ENCODE measurements around the gene ANKRD42. TPM values are rescaled to one million over a fixed set of nuclear protein-coding genes. Genes with fewer than 3 reads are reported as not detected.

ANKRD42 gene
- polyA plus RNA-seq, 6 donors from 2014 or later, result 6.1 to 12.7 (median 7.5) TPM

DNA sequence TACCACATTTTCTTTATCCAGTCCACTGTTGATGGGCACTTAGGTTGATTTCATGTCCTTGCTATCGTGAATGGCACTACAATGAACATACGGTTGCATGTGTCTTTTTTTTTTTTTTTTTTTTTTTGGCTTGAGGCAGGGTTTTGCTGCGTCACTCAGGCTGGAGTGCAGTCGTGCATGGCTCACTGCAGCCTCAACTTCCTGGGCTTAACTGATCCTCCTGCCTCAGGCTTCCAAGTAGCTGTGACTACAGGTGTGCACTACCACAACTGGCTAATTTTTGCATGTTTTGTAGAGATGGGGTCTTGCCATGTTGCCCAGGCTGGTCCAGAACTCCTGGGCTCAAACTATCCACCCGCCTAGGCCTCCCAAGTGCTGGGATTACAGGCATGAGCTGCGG is 94.1 kb downstream of the ANKRD42 start:
- no peaks in the 10 kb centered on the region for H3K36me3 Mint-ChIP-seq
- peak overlapping the region in 2 of 8 donors; percentile 32 to 41 for H3K4me3 Mint-ChIP-seq
- peaks cover 20 to 44% (median 28%) of the 10 kb centered on the region in 3 donors for H3K4me1 Mint-ChIP-seq
- no peaks in the 10 kb centered on the region for H3K27me3 Mint-ChIP-seq
- H3K27ac Mint-ChIP-seq, result no peak overlapping the region
- DNase-seq (no peak), ATAC-seq (ENCODE audit: low read depth in 2 of 2) (no peak)
- no peaks in the 10 kb centered on the region for H3K9me3 Mint-ChIP-seq

DNA sequence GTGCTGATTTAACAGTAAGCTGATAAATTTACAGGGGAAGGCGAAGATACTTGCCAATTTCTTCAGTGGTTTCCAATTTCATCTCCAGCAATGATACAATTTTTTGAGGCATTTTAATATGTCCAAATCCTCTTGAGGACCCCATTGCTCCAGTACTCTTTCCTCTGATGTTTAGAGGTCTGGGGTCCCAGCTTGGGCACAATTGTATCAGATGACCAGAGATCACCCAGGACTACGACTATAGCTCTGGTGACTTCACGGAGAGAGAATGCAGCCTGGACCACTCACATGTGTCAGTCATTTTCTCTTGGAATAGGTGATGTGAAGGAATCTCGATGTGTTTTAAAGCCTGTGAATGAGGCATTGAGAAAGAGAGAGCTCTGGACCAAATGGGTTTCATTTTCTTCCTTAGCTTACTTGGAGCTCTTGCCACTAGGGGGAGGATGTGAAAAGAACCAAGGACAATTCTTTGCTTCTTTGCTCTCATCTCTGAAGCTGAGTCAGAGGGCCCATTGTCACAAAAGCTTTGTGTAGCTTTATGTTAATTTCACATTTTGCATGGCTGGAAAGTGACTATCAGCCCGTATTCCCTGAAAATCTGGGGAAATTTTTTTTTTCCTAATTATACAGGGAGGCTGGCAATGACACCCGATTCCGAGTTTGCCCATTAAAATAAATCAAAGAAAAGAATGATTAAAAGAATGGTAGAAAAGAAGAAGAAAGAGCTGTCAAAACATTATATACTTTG is 99.4 kb downstream of the ANKRD42 start:
- ATAC-seq (ENCODE audit: low read depth in 2 of 2) (peak; percentile 60 to 74), DNase-seq (peak; percentile 30)
- Mint-ChIP-seq H3K27ac (peak overlapping the region in 2 of 6 donors; percentile 85 to 86), H3K4me1 (peaks cover 7 to 13% (median 12%) of the 10 kb centered on the region in 3 donors), H3K36me3 (no peaks in the 10 kb centered on the region), H3K27me3 (peaks cover 0 to 3% (median 0%) of the 10 kb centered on the region in 3 donors), H3K9me3 (no peaks in the 10 kb centered on the region), H3K4me3 (peak overlapping the region in 4 of 8 donors; percentile 13 to 57 (median 30))

DNA sequence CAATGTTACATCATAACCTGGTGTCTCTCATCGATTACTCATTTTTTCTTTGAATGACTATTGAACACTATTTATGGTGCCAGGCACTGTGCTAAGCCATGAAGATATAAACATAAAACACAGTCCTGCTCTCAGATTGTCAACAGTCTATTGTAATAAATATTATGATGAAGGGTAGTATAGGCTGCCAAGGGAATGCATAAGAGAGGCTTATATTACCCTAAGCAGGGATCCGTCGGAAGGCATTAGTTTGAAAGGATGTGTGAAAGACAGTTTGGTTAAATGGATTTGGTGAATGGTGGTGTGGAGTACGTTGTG is 99.9 kb downstream of the ANKRD42 start:
- peaks cover 0 to 4% (median 0%) of the 10 kb centered on the region in 3 donors for H3K27me3 Mint-ChIP-seq
- H3K36me3 Mint-ChIP-seq, result no peaks in the 10 kb centered on the region
- DNase-seq, result no peak
- H3K4me3 Mint-ChIP-seq, result no peak overlapping the region
- peaks cover 7 to 13% (median 12%) of the 10 kb centered on the region in 3 donors for H3K4me1 Mint-ChIP-seq
- H3K27ac Mint-ChIP-seq, result peak overlapping the region in 1 of 6 donors; percentile 18
- ATAC-seq (ENCODE audit: low read depth in 2 of 2), result no peak
- H3K9me3 Mint-ChIP-seq, result no peaks in the 10 kb centered on the region

DNA sequence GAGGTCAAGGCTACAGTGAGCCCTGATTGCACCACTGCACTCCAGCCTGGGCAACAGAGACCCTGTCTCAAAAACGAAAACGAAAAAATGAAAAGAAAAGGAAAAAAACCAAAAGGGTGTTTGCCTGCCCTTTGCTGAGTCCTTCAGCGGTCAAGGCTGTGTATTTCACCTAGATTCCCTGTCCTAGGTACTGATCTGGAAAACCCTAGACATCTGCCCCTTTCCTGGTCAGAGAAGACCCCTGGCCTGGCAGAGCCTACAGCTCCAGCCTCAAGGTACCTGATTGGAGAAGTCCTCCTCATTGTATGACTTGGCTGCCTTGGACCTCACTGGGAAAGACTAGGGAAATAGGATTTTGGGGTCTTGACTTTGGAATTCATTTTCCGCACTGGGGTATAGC is 100.7 kb downstream of the ANKRD42 start:
- DNase-seq (no peak), ATAC-seq (ENCODE audit: low read depth in 2 of 2) (no peak)
- Mint-ChIP-seq H3K27ac (no peak overlapping the region), H3K9me3 (no peaks in the 10 kb centered on the region), H3K4me1 (peaks cover 7 to 9% (median 8%) of the 10 kb centered on the region in 3 donors), H3K36me3 (no peaks in the 10 kb centered on the region), H3K4me3 (no peak overlapping the region), H3K27me3 (peaks cover 2 to 12% (median 6%) of the 10 kb centered on the region in 3 donors)

Other genes starting within 250 kb of the ANKRD42 start
- 100 to 1,000 TPM; 108 to 156 (median 142) TPM for gene RAB30, start 121.8 kb upstream of the ANKRD42 start, polyA plus RNA-seq (ENCODE audit: low read depth in 6 of 6)
- gene PCF11, start 36.6 kb upstream of the ANKRD42 start, polyA plus RNA-seq (ENCODE audit: low read depth in 6 of 6), result 10 to 100 TPM; 14.8 to 60.0 (median 39.6) TPM
- gene CCDC90B, start 92.7 kb downstream of the ANKRD42 start, polyA plus RNA-seq (ENCODE audit: low read depth in 6 of 6), result 100 to 1,000 TPM in 1 of 6 donors, 10 to 100 TPM in 5; 67.5 to 106 (median 83.5) TPM

Measured in naive B cell (primary cell).